K562 (cell line): ENCODE data around the gene FOXD2. TPM values are rescaled to one million over a fixed set of nuclear protein-coding genes. Genes with fewer than 3 reads are reported as not detected.
A peak's percentile ranks its signal among the peaks of the same experiment; 100 is the strongest.

Source experiments
- CEBPG ChIP-seq, 3 experiments: fragments of 200-800 bp in 1 of 3; sonication (Bioruptor generic) in 1 of 3; sonication (generic) in 1 of 3; formaldehyde crosslinking in 1 of 3; IDR thresholded peaks in 2 of 3; conservative IDR thresholded peaks in 1 of 3; 2 replicates each; pipeline versions ENCODE4 v1.6.1 to v1.8.0; 2016 to 2022; ENCODE audit warnings: missing compliant biosample characterization in 2 of 3, missing genetic modification characterization in 2 of 3, mild to moderate bottlenecking in 1 of 3, missing genetic modification reagents in 1 of 3
- ELF1 ChIP-seq: fragments of 200-800 bp; sonication (Bioruptor generic); IDR thresholded peaks from 2 replicates; pipeline ENCODE4 v1.6.1; 2016; ENCODE audit warnings: missing genetic modification characterization, missing compliant biosample characterization
- HMGXB4 ChIP-seq: sonication (generic); formaldehyde crosslinking; IDR thresholded peaks from 2 replicates; pipeline ENCODE4 v1.8.1; 2023; ENCODE audit warnings: mild to moderate bottlenecking, missing genetic modification reagents
- NKRF ChIP-seq: fragments of 450-650 bp; IDR thresholded peaks from 2 replicates; pipeline ENCODE4 v1.6.1; 2016; ENCODE audit warnings: borderline replicate concordance
- NR2C1 ChIP-seq, 2 experiments: fragments of 450-650 bp; IDR thresholded peaks; 2 replicates each; pipeline ENCODE4 v1.6.1; 2017; ENCODE audit warnings: mild to moderate bottlenecking in 2 of 2, antibody characterized with exemption in 1 of 2, inconsistent platforms in 1 of 2, missing compliant biosample characterization in 1 of 2, missing genetic modification characterization in 1 of 2
- NR2C2 ChIP-seq, 2 experiments: fragments of 200-800 bp in 1 of 2; sonication (Bioruptor generic) in 1 of 2; sonication (generic) in 1 of 2; formaldehyde crosslinking in 1 of 2; IDR thresholded peaks; 2 replicates each; pipeline versions ENCODE4 v1.6.1 to v1.8.0; 2016 to 2022; ENCODE audit warnings: mild to moderate bottlenecking in 1 of 2, missing compliant biosample characterization in 1 of 2, missing genetic modification characterization in 1 of 2, missing genetic modification reagents in 1 of 2
- PPARD ChIP-seq: fragments of 250-450 bp; sonication (Bioruptor Pico); IDR thresholded peaks from 2 replicates; pipeline ENCODE4 v1.8.0; 2022; ENCODE audit warnings: inconsistent platforms, mild to moderate bottlenecking, moderate library complexity
- RAD21 ChIP-seq, 2 experiments: fragments of 250-450 bp in 1 of 2; fragments of 450-650 bp in 1 of 2; sonication (Bioruptor Pico) in 1 of 2; formaldehyde crosslinking in 1 of 2; IDR thresholded peaks in 1 of 2; conservative IDR thresholded peaks in 1 of 2; 2 replicates each; pipeline versions ENCODE4 v1.4.0 to v1.8.0; 2020 to 2022; ENCODE audit warnings: mild to moderate bottlenecking in 2 of 2, moderate library complexity in 1 of 2
- RBM22 ChIP-seq: fragments of 200-400 bp; formaldehyde crosslinking; IDR thresholded peaks from 2 replicates; pipeline ENCODE4 v1.6.1; 2018; ENCODE audit warnings: low read length, low read depth; ENCODE audit not compliant: poor library complexity, severe bottlenecking
- TOE1 ChIP-seq, 2 experiments: fragments of 450-650 bp in 1 of 2; sonication (generic) in 1 of 2; formaldehyde crosslinking in 1 of 2; IDR thresholded peaks; 2 replicates each; pipeline versions ENCODE4 v1.7.1 to v1.8.0; 2016 to 2022; ENCODE audit warnings: borderline replicate concordance in 2 of 2, mild to moderate bottlenecking in 2 of 2, antibody characterized with exemption in 1 of 2, inconsistent platforms in 1 of 2, low read depth in 1 of 2, missing genetic modification reagents in 1 of 2, moderate library complexity in 1 of 2
- ZBTB49 ChIP-seq: sonication (generic); formaldehyde crosslinking; IDR thresholded peaks from 2 replicates; pipeline ENCODE4 v1.8.0; 2022; ENCODE audit warnings: missing genetic modification reagents, mild to moderate bottlenecking, borderline replicate concordance
- ZBTB7A ChIP-seq: IDR thresholded peaks from 2 replicates; pipeline ENCODE4 v1.6.1; 2011; ENCODE audit warnings: low read depth, mild to moderate bottlenecking, low read length, moderate library complexity, borderline replicate concordance; ENCODE audit not compliant: control insufficient read depth
- ZEB2 ChIP-seq: fragments of 450-650 bp; IDR thresholded peaks from 2 replicates; pipeline ENCODE4 v1.6.1; 2016
- ZNF263 ChIP-seq: sonication (generic); formaldehyde crosslinking; IDR thresholded peaks from 2 replicates; pipeline ENCODE4 v1.8.0; 2022; ENCODE audit warnings: mild to moderate bottlenecking, missing genetic modification reagents, borderline replicate concordance
- polyA plus RNA-seq, 8 experiments: library from polyadenylated mRNA; depleted of rRNA in 4 of 8; stranded (reverse) in 5 of 8; unstranded in 3 of 8; fragments of >200 nt; fragmentation: Nextera tagmentation in 2 of 8; fragmentation: Illumina TruSeq in 1 of 8; extraction: Ambion mirVana in 2 of 8; extraction: Trizol in 1 of 8; gene quantifications; 2 replicates each; pipeline versions ENCODE4 v1.2.1 to v1.2.3, GENCODE V29; 2011 to 2014; ENCODE audit warnings: inconsistent platforms in 1 of 8, missing spikeins in 1 of 8
- total RNA-seq, 7 experiments: library from RNA; depleted of rRNA in 6 of 7; stranded (reverse); fragments of >200 nt in 6 of 7; fragmentation: Illumina TruSeq in 2 of 7; extraction: Trizol in 2 of 7; gene quantifications; 2 replicates each; pipeline versions ENCODE4 v1.2.1 to v1.2.3, GENCODE V29; 2011 to 2021; ENCODE audit warnings: low replicate concordance in 1 of 7

FOXD2 gene
- total and polyA plus RNA-seq, 9 of the 15 experiments (the other 6 are each of a cell fraction or from before 2014, with no cell fraction given): 0.06 to 1.2 (median 0.22) TPM

GRCh38 chr1:47436304-47436978, 1.4 kb upstream of the FOXD2 start (continued):
- peak; percentile 72; the same call in 1 of the 2 replicates for TF ChIP-seq NR2C2 (CRISPR knock-in tag; IDR thresholded peaks at IDR 0.05)
- peak; percentile 92 for TF ChIP-seq NR2C2 (tag; IDR thresholded peaks at IDR 0.05)
- peak; percentile 92 for TF ChIP-seq NR2C1 (IDR thresholded peaks at IDR 0.05)
- TF ChIP-seq NR2C1 (tag; IDR thresholded peaks at IDR 0.05): peak; percentile 93
- no peak for TF ChIP-seq TOE1 (IDR thresholded peaks at IDR 0.05; ENCODE audit: borderline replicate concordance)
- TF ChIP-seq TOE1 (CRISPR knock-in tag; IDR thresholded peaks at IDR 0.05; ENCODE audit: borderline replicate concordance, low read depth): 0 out of 2 replicates have a peak, but pooled peaks have one; percentile 23
- 0 out of 2 replicates have a peak, but pooled peaks have one; percentile 21 for TF ChIP-seq NKRF
- peak; percentile 54 for TF ChIP-seq HMGXB4
- no peak for TF ChIP-seq PPARD
- peak; percentile 60 for TF ChIP-seq CEBPG (CRISPR knock-in tag; IDR thresholded peaks at IDR 0.05)
- TF ChIP-seq CEBPG (tag; conservative IDR thresholded peaks at IDR 0.05 in 1 of 2, IDR thresholded peaks at IDR 0.05 in 1 of 2): peak; percentile 50 to 73; a peak in 3 of 4 replicates
- TF ChIP-seq ZBTB7A: peak; percentile 81; the same call in 1 of the 2 replicates
- TF ChIP-seq ZEB2: 0 out of 2 replicates have a peak, but pooled peaks have one; percentile 26
- TF ChIP-seq ELF1: 0 out of 2 replicates have a peak, but pooled peaks have one; percentile 50
- peak; percentile 57; the same call in 1 of the 2 replicates for TF ChIP-seq ZNF263 (CRISPR knock-in tag)
- TF ChIP-seq RBM22: no peak
- 0 out of 2 replicates have a peak, but pooled peaks have one; percentile 18 for TF ChIP-seq ZBTB49 (CRISPR knock-in tag)
- TF ChIP-seq RAD21 (CRISPR knock-in tag; conservative IDR thresholded peaks at IDR 0.05 in 1 of 2, IDR thresholded peaks at IDR 0.05 in 1 of 2): peak; percentile 45 to 79
